OCI-LY7 (cell line): Measurements from ENCODE around the gene BRI3. TPM values are rescaled to one million over a fixed set of nuclear protein-coding genes. Genes with fewer than 3 reads are reported as not detected.

ENCODE experiments used
- BruUV-seq: library from RNA; stranded (reverse); fragments of 400-500 nt; replicated peaks from 2 replicates; lab custom pipeline; 2021; lab: Mats Ljungman, UMichigan
- CTCF ChIA-PET: fragments of 300-600 bp; sonication (Branson Sonifier 250); formaldehyde crosslinking; loops from one replicate; lab custom pipeline; 2022; ENCODE audit warnings: antibody characterized with exemption; ENCODE audit not compliant: unreplicated experiment; lab: Charles Lee
- POLR2A ChIA-PET: fragments of 300-600 bp; sonication (Branson Sonifier 250); formaldehyde crosslinking; loops from one replicate; lab custom pipeline; 2022; ENCODE audit warnings: antibody characterized with exemption; lab: Charles Lee
- DNase-seq: peaks from one replicate; pipeline ENCODE4 v3.0.0-alpha.2; 2015; ENCODE audit warnings: low spot score
- H2AFZ ChIP-seq: fragments of 200-600 bp; sonication (generic), shearing (Covaris generic); 2 replicates; pipeline ENCODE4 v1.6.1; 2014; ENCODE audit warnings: mild to moderate bottlenecking, antibody characterized with exemption, low read length, moderate library complexity
- H3K27ac ChIP-seq: fragments of 200-600 bp; sonication (generic); 2 replicates; pipeline ENCODE4 v1.5.1; 2014; ENCODE audit warnings: mixed run types, low read depth, mild to moderate bottlenecking, moderate library complexity, low read length, inconsistent platforms; ENCODE audit not compliant: poor library complexity, severe bottlenecking
- H3K36me3 ChIP-seq: fragments of 200-600 bp; sonication (generic); 2 replicates; pipeline ENCODE4 v1.6.1; 2014; ENCODE audit warnings: mild to moderate bottlenecking, antibody characterized with exemption, low read length, moderate library complexity, mixed read lengths; ENCODE audit not compliant: insufficient read depth
- H3K4me1 ChIP-seq: fragments of 200-600 bp; sonication (generic); 2 replicates; pipeline ENCODE4 v1.5.1; 2014; ENCODE audit warnings: mild to moderate bottlenecking, low read length; ENCODE audit not compliant: insufficient read depth, poor library complexity, severe bottlenecking
- H3K4me2 ChIP-seq: fragments of 200-600 bp; sonication (generic); 2 replicates; pipeline ENCODE4 v1.6.1; 2014; ENCODE audit warnings: mild to moderate bottlenecking, low read length
- H3K4me3 ChIP-seq: fragments of 200-600 bp; sonication (generic); 2 replicates; pipeline ENCODE4 v1.5.1; 2014; ENCODE audit warnings: mild to moderate bottlenecking, low read depth, low read length; ENCODE audit not compliant: poor library complexity, severe bottlenecking
- H3K79me2 ChIP-seq: fragments of 200-600 bp; sonication (generic); 2 replicates; pipeline ENCODE4 v1.6.1; 2016; ENCODE audit warnings: low read depth, mild to moderate bottlenecking, low read length, moderate library complexity, mixed read lengths; ENCODE audit not compliant: insufficient read depth
- H3K9me2 ChIP-seq: fragments of 200-600 bp; sonication (generic); 2 replicates; pipeline ENCODE4 v1.6.1; 2016; ENCODE audit warnings: mild to moderate bottlenecking, low read length, mixed read lengths; ENCODE audit not compliant: insufficient read depth
- H3K9me3 ChIP-seq: fragments of 200-600 bp; sonication (generic); 2 replicates; pipeline ENCODE4 v1.6.1; 2014; ENCODE audit warnings: mild to moderate bottlenecking, mixed run types, low read length, mixed read lengths
- H4K20me1 ChIP-seq: fragments of 200-600 bp; sonication (generic); 2 replicates; pipeline ENCODE4 v1.6.1; 2014; ENCODE audit warnings: mild to moderate bottlenecking, antibody characterized with exemption, low read length, moderate library complexity, mixed read lengths; ENCODE audit not compliant: insufficient read depth
- EZH2phosphoT487 ChIP-seq: fragments of 200-600 bp; sonication (generic); IDR thresholded peaks from 2 replicates; pipeline ENCODE4 v1.6.1; 2018; ENCODE audit warnings: low read depth, borderline replicate concordance, mild to moderate bottlenecking, mixed run types, antibody characterized with exemption, low read length, moderate library complexity, mixed read lengths
- intact Hi-C: fragments of 100-400 bp; cut with micrococcal nuclease; formaldehyde crosslinking; loops from one replicate; pipeline ENCODE4 v1.10.0; 2022; ENCODE audit not compliant: unreplicated experiment
- total RNA-seq, 2 experiments: library from RNA; depleted of rRNA in 1 of 2; stranded (reverse); fragments of >200 nt in 1 of 2; shearing (Covaris generic) in 1 of 2; gene quantifications; 2 replicates each; pipeline ENCODE4 v1.2.3, GENCODE V29; 2014 to 2022
- TF ChIP-seq, protein P1 (sequence below): fragments of 200-600 bp; sonication (generic); conservative IDR thresholded peaks from 2 replicates; pipeline ENCODE4 v1.5.1; 2014; ENCODE audit warnings: mild to moderate bottlenecking, antibody characterized with exemption, low read length, moderate library complexity, mixed read lengths

BRI3 gene
- total RNA-seq, 2 experiments from 2014 or later = 18.0 to 49.8 TPM

GRCh38 chr7:98267303-98267702 is 14.2 kb upstream of the BRI3 start:
- TF ChIP-seq, protein P1, sequence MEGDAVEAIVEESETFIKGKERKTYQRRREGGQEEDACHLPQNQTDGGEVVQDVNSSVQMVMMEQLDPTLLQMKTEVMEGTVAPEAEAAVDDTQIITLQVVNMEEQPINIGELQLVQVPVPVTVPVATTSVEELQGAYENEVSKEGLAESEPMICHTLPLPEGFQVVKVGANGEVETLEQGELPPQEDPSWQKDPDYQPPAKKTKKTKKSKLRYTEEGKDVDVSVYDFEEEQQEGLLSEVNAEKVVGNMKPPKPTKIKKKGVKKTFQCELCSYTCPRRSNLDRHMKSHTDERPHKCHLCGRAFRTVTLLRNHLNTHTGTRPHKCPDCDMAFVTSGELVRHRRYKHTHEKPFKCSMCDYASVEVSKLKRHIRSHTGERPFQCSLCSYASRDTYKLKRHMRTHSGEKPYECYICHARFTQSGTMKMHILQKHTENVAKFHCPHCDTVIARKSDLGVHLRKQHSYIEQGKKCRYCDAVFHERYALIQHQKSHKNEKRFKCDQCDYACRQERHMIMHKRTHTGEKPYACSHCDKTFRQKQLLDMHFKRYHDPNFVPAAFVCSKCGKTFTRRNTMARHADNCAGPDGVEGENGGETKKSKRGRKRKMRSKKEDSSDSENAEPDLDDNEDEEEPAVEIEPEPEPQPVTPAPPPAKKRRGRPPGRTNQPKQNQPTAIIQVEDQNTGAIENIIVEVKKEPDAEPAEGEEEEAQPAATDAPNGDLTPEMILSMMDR = no peak
- no peak for TF ChIP-seq EZH2phosphoT487
- no peak for DNase-seq
- H3K9me2 ChIP-seq = no peaks in the 10 kb centered on the region
- no peak overlapping the region for H2AFZ ChIP-seq
- no peak overlapping the region for H3K27ac ChIP-seq
- no peak overlapping the region for H3K4me2 ChIP-seq
- intact Hi-C loops = no loop called here
- ChIA-PET POLR2A (no interaction called here), CTCF (no interaction called here)
- no peaks in the 10 kb centered on the region for H3K9me3 ChIP-seq
- no peaks in the 10 kb centered on the region for H3K4me1 ChIP-seq
- no peaks in the 10 kb centered on the region for H3K79me2 ChIP-seq
- H3K36me3 ChIP-seq = peaks cover 2% of the 10 kb centered on the region; the same call in 1 of the 2 replicates
- no TSS peak for BruUV-seq
- H3K4me3 ChIP-seq = no peak overlapping the region
- H4K20me1 ChIP-seq = no peaks in the 10 kb centered on the region

GRCh38 chr7:98276241-98276761 is 5.2 kb upstream of the BRI3 start:
- H3K27ac ChIP-seq = no peak overlapping the region
- H2AFZ ChIP-seq = no peak overlapping the region
- H3K4me1 ChIP-seq = peaks cover 9% of the 10 kb centered on the region
- no peaks in the 10 kb centered on the region for H3K9me3 ChIP-seq
- BruUV-seq = no TSS peak
- H3K9me2 ChIP-seq = no peaks in the 10 kb centered on the region
- TF ChIP-seq EZH2phosphoT487 = no peak
- TF ChIP-seq, protein P1 = no peak
- no peak overlapping the region for H3K4me3 ChIP-seq
- no peak overlapping the region for H3K4me2 ChIP-seq
- DNase-seq = no peak
- no peaks in the 10 kb centered on the region for H4K20me1 ChIP-seq
- CTCF ChIA-PET = no interaction called here
- intact Hi-C loops = no loop called here
- H3K79me2 ChIP-seq = no peaks in the 10 kb centered on the region
- POLR2A ChIA-PET = no interaction called here
- no peaks in the 10 kb centered on the region for H3K36me3 ChIP-seq

DNA sequence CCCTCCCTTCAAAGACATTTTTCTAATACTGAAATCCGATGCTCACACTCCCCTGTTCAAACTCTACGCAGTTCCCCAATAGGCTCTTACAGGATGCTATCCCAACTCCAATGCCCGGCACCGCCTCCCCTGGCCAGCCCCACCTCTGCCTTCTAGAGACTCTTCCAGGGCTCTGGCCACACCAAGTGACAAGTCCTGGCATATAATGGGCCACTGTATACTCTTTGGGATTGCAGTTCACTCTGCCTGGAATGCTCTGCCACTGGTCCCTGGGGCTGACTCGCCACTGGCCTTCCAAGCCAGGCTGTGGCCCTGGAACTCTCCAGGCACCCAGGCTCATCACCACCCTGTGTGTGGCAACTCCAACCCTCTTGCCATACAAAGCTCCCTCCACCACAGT is 3.1 kb upstream of the BRI3 start:
- TF ChIP-seq, protein P1 = no peak
- TF ChIP-seq EZH2phosphoT487 = no peak
- no peak overlapping the region for H2AFZ ChIP-seq
- H3K9me3 ChIP-seq = no peaks in the 10 kb centered on the region
- no peaks in the 10 kb centered on the region for H3K9me2 ChIP-seq
- H3K4me2 ChIP-seq = no peak overlapping the region
- CTCF ChIA-PET = no interaction called here
- no TSS peak for BruUV-seq
- intact Hi-C loops = no loop called here
- no peaks in the 10 kb centered on the region for H3K36me3 ChIP-seq
- H3K4me1 ChIP-seq = peaks cover 21% of the 10 kb centered on the region
- H3K79me2 ChIP-seq = no peaks in the 10 kb centered on the region
- POLR2A ChIA-PET = interaction anchor here (0.6 kb wide), 1 partner anchor 26 kb away, joined by 3 read pairs; no protein-coding TSS in a partner anchor
- H3K4me3 ChIP-seq = no peak overlapping the region
- H4K20me1 ChIP-seq = no peaks in the 10 kb centered on the region; the same call in 1 of the 2 replicates
- no peak overlapping the region for H3K27ac ChIP-seq
- DNase-seq = no peak
